ENCODE results near the gene STX18. TPM values are rescaled to one million over a fixed set of nuclear protein-coding genes. Genes with fewer than 3 reads are reported as not detected.

Gene STX18
- total RNA-seq, 2 donors from 2014 or later = 37.9 to 43.3 TPM

DNA sequence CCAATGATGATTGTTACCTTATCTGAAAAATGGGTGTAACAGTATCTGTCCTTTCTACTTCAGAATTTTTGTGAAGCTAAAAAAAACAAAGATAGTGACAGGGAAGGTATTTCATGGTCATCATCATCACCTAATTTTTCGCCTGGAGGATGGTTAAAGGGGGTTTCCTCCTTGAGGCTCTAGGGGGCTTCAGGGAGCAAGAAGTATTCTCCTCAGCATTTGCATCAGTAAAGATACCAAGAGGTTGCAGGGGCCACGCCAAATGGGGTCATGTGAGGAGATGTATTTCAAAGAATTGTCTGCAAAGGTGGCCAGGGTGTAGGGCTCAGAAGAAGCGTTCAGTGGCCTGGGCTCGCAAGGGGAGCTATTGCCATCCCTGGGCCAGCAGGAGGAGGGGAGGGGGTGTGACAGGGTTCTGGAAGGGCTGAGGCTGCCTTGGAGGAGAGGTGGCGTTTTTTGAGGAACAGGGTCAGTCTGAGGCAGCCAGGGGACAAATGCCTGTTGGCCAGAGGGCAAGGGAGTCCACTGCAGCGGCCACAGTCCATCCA lies 162.2 kb downstream of the STX18 start:
- intact Hi-C loops (cut with DNase I, micrococcal nuclease) = no loop called here
- DNase-seq = no peak
- ATAC-seq = no peak

DNA sequence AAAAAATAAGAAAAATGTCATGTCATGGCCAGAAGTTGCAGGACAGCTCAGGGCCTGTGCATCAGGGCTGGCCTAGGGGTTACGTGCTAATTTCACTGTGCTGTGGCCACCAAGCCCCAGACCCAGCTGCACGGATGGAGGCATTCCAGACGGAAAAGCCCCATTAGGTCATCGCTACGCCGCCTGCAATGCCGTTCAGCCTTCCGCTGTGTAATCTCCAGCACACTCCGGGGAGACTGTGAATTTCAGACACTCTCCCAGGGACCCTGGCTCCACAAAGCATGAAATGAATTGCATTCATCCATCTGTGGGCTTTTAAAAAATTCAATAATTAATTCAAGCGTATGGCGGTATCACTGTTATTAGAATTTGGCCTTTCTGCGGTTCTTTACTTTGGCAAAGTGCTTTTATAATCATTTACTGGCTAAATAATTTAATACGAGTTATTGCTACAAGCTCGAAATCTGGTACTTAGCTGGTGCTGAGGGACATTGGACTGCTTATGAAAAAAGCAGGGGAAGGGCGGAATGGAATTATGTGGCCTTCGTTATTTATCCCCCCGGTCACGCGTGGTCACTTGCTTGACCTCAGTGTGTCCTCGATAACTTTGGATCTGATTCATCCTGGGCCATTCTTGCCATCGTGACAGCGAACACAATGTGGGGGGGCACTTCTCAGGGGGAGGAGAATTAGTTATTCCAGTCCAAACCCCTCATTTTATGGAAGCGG lies 164.0 kb downstream of the STX18 start:
- no peak for DNase-seq
- intact Hi-C loops (cut with DNase I, micrococcal nuclease) = no loop called here
- no peak for ATAC-seq

DNA sequence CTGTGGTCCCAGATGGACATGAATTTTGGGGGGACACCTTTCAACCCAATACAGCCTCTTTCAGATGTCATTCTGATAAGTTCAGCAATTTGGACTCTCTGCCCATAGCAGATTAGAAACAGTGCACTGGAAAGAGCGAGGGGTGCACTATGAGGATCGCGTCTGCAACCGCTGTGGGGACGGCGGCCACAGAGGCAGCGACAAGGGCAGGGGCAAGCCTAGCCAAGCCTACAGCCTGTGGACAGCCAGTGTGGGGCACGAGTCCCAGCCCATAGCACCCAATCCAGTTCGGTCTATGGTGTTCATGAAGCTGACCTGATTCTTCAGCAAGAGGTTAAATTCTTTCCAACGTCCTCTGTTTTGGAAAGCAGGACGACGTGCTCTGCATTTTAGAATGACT lies 164.7 kb downstream of the STX18 start:
- ATAC-seq (no peak), DNase-seq (no peak)
- intact Hi-C loops (cut with DNase I, micrococcal nuclease) = no loop called here

GRCh38 chr4:4376074-4376473 lies 165.8 kb downstream of the STX18 start:
- DNase-seq = no peak
- intact Hi-C loops (cut with DNase I, micrococcal nuclease) = no loop called here
- no peak for ATAC-seq

DNA sequence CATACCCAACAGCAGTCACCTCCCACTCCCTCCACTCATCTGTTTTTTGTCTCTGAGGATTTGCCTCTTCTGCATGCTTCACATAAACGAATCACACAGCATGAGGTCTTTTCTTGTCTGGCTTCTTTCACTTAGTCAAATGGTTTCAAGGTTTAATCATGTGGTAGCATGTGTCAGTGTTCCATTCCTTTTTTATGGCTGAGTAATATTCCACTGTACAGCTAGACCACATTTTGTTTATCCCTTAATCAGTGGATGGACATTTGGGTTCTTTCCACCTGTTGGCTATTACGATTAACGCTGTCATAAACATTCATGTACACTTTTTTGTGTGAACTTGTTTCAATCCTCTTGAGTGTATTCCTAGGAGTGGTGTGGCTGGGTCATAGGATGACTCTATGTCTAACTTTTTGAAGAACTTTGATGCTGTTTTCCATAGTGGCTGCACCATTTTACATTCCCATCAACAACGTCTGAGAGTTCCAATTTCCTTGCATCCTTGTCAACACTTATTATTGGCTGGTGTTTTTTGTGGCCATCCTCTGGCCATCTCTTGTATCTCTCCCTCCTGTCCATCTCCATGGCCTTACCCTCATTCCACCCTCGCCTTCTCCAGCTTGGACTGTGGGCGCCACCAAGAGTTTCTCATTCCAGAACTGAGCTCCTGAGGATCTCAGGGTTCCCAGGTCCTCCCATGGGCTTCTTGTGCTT lies 167.3 kb downstream of the STX18 start:
- DNase-seq (no peak), ATAC-seq (no peak)
- intact Hi-C loops (cut with DNase I, micrococcal nuclease) = no loop called here

Other genes starting within 250 kb of the STX18 start
- 1 to 10 TPM; 2.6 to 3.0 TPM for gene NSG1, start 154.9 kb downstream of the STX18 start, total RNA-seq

Data from left colon (tissue), 2 donors.